NCI-H2081 treated with DMSO at 0.1 percent for 48 hours (cell line): ENCODE measurements around the gene LAMA5.

Experiments used
- DNase-seq: peaks from one replicate; lab custom pipeline; 2025; lab: John Stamatoyannopoulos, UW

The LAMA5 gene

GRCh38 chr20:62367136-62367632 is at the start of gene LAMA5:
Gene LAMA5 (minus strand): TSS chr20:62367312. CDS start chr20:62367245, 67 bp downstream.
- no peak for DNase-seq

DNA sequence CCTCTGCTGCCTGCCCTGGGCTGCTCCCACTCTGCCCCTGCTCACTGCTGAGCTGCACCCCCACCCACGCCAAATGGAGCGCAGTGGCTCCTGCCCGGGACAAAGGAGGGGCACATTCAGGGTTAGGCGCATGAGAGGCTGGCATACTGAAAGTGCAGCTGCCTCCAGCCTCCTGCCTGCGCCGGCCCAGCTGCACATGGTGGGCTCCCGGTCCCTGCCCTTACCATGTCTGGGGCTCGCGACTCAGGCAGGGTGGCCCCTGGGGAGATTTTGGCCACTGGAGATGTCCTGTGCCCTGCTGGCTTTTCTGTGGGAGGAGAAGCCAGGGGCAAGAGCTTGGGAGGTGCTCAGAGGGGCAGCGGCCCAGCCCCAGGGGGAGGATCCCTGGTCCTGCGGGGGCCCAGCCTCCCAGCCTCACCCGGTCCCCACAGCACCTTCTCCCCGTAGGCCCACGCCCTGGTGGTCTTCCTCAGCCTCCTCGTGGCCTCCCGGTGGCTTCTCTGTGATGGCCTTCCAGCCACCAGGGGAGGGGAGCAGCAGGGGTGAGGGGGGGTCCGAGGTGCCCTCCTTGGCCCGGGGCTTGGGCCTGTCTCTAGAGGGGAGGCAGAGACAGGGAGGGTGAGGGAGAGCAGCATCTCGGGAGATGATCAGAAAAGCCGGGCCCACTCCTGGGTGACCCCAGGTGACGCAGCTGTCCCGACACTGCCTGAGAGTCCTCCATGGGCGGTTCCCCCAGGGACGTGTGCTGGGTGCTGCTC is 48.4 kb upstream of the LAMA5 start:
- DNase-seq, result no peak

GRCh38 chr20:62413896-62414481 is 46.9 kb upstream of the LAMA5 start:
- DNase-seq, result no peak

- no peak for DNase-seq
Measured at GRCh38 chr20:62413025-62413570, 46.0 kb upstream of the LAMA5 start.

DNA sequence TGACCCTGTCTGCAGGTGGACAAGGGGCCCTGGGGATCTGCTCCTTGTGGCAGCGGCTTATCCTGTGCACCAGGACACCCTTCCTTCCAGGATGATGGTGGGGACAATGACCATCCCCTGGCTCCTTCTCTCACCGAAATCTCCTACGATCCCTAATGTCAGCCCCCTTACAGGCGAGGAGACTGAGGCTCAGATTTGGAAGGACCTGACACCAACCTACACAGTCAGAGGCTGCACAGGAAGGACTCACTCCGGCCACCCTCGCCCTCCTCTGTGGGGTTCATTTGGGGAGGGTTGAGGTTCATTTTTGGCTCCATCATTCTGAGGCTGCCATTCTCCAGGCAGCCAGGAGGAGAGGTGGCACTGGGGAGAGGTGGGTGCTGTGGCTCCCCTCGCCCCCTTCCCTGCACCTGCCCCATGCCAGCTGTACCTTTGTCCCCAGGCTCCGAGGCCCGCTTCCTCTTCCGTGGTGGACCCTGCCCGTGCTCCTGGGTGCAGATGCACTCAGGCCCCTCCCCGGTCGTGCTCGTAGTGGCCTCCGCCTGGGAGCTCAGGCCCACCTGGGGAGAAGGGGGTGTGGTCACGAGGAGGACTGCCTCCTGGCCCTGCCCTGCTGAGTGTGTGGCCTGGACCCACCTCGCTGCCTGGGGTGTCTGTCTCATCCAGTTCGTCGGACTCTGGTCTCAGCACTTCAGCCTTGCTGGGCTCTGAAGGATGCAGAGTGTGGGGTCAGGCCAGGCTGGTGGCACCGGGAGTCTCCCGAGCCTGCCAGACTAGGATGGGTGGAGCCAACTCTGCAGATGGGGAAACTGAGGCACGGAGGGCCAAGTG is 45.3 kb upstream of the LAMA5 start:
- DNase-seq, result no peak

- no peak for DNase-seq
Measured at GRCh38 chr20:62411479-62412193, 44.5 kb upstream of the LAMA5 start.

GRCh38 chr20:62410746-62411478 is 43.8 kb upstream of the LAMA5 start:
- DNase-seq, result no peak

DNA sequence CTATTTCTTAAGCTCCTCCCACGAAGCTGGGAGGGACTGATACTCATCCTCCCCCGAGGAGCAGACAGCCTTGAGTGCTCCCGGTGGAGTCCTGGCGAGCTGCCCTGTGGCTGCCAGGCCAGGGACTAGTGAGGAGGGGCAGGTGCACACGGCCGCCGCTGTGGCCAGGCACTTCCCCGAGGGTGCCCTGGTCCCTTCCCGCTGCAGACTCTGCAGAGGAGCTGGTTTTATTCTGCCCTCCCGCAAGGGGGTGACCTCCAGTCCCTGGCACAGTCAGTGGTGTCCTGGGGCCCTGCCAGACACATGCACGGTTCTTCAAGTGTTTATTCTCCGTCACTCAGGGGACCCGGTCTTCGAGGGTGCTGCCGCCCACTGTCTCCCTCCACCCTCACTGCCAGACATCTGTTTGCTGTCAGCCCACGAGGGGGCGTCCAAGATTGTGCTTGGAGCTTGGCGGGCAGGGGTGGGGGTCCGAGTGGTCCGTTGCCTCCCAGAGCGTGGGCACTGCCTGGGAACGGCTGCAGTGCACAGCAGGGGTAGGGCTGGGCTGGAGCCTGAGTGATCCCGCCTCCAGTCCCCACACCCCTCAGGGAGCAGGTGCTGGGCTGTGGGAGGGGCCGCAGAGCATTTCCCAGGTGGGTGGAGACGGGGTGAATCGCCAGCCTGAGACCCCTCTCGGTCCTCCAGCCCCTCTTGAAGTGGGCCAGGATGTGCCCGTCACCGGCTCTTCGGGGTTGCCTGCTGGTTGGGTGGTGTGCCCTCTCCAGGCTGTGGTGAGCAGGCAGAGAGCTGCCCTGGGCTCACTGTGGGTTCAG is 43.0 kb upstream of the LAMA5 start:
- DNase-seq, result no peak

DNA sequence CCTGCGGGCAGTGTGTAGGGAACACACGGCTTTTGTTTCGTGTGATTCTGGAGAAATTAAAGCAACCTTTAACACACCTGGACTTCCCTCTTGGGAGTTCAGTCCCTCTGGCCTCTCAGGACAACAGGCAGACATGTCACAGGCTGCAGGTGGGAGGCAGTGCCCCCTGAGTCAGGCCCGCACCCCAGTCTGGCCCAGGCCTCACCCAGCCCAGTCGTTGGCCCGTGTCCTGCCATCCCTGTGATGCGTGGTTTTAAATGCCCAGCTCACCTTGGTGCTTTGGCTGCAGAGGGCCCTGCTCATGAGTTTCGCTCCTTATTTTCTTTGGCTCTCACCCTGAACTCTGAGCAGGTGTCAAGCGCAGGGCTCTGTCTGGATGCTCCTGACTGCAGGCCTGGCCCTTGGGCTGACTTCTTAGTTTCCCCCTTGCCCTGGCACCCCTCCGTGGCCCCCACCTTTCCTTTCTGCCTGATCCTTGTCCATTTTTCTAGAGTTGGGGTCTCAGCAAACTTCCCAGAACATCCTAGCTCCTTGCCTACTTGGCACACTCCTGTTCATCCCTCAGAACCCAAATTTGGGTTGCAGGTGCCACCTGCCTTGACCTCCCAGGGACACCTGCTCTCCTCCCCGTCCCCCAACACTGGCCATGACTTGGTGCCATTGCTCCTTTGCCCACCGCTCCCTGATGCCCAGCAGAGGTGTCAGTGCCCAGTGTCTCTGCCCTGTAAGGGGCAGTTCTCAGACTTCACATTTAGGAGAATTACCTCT is 42.2 kb upstream of the LAMA5 start:
- no peak for DNase-seq

DNA sequence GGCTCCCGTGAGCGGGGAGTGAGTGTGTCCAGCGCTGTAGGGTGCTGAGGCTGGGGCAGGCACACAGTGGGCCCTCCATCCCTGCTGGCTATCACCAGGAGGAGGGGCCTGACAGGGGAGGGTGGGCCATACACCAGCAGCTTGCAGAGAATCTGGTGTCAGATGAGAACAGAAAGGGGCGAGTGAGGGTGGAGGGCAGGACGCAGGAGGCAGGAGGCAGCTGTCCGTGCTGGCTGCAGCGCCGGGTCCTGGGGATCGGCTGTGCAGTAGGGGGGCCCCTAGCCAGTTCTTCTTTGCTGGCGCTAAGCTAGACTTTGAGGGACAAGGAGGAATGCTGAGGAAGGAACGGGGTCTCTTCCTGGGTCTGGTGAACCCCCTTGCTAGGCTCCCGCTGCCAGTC is 41.5 kb upstream of the LAMA5 start:
- DNase-seq, result no peak

GRCh38 chr20:62408055-62408454 is 40.9 kb upstream of the LAMA5 start:
- DNase-seq, result no peak

- DNase-seq, result peak; percentile 29
Measured at GRCh38 chr20:62407221-62407992, 40.3 kb upstream of the LAMA5 start, which contains the start of gene CABLES2. Gene CABLES2 (minus strand): TSS chr20:62407285. CDS start chr20:62407276, 9 bp downstream.

GRCh38 chr20:62406635-62407176 is 39.6 kb upstream of the LAMA5 start:
- no peak for DNase-seq

DNA sequence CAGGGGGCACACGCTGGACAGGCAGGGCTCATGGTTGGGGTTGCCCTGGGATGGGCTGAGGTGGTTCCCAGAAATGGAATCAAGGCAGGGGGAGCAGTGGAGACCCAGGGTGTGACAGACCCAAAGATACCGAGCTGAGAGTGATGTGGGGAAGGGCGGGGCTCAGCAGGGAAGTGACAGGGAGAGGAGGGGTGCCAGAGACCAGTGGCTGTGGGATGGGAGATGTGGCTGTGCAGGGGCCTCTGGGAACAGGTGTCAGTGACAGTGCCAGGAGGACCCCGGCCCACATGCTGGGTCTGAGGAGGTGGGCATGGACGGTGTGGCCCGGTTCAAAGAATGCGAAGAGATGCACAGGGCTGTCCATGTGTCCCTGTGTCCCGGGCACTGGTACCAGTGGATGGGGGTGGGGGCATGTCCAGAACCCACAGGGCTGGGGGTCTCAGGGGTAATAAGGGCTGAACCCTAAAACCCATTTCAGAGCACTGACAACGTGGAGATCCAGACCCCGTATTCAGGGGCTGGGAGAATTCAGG is 38.9 kb upstream of the LAMA5 start:
- DNase-seq, result no peak

- DNase-seq, result no peak
Measured at GRCh38 chr20:62405108-62405980, 38.2 kb upstream of the LAMA5 start.

GRCh38 chr20:62404761-62405107 is 37.6 kb upstream of the LAMA5 start:
- DNase-seq, result no peak

GRCh38 chr20:62404112-62404665 is 37.1 kb upstream of the LAMA5 start:
- no peak for DNase-seq
